ENCODE measurements around the gene WIPF1.

Gene WIPF1

GRCh38 chr2:174535757-174536703 lies 61.6 kb downstream of the WIPF1 start:
- no peak overlapping the region for H3K27ac ChIP-seq
- no peak for TF ChIP-seq CTCF (conservative IDR thresholded peaks at IDR 0.05)

- no peak for TF ChIP-seq CTCF (conservative IDR thresholded peaks at IDR 0.05)
- no peak overlapping the region for H3K27ac ChIP-seq
Measured at GRCh38 chr2:174535083-174535482, 62.5 kb downstream of the WIPF1 start.

- no peak for TF ChIP-seq CTCF (conservative IDR thresholded peaks at IDR 0.05)
- no peak overlapping the region for H3K27ac ChIP-seq
Measured at GRCh38 chr2:174529916-174530315, 67.7 kb downstream of the WIPF1 start.

- H3K27ac ChIP-seq = no peak overlapping the region
- TF ChIP-seq CTCF (conservative IDR thresholded peaks at IDR 0.05) = no peak
Measured at GRCh38 chr2:174527959-174528358, 69.6 kb downstream of the WIPF1 start.

GRCh38 chr2:174527101-174527721 lies 70.4 kb downstream of the WIPF1 start:
- TF ChIP-seq CTCF (conservative IDR thresholded peaks at IDR 0.05) = no peak

GRCh38 chr2:174524527-174524926 lies 73.1 kb downstream of the WIPF1 start:
- no peak for TF ChIP-seq CTCF (conservative IDR thresholded peaks at IDR 0.05)
- H3K27ac ChIP-seq = no peak overlapping the region

More at GRCh38 chr2:174527101-174527721, 70.4 kb downstream of the WIPF1 start:
- no peak overlapping the region for H3K27ac ChIP-seq

GRCh38 chr2:174522553-174522952 lies 75.1 kb downstream of the WIPF1 start:
- no peak overlapping the region for H3K27ac ChIP-seq
- peak; percentile 74 for TF ChIP-seq CTCF (conservative IDR thresholded peaks at IDR 0.05)

Data from VCaP (cell line).